C4-2B (cell line): ENCODE data around the gene SGTA.

Experiments
- CTCF ChIP-seq: fragments of 450-650 bp; conservative IDR thresholded peaks from 2 replicates; pipeline ENCODE4 v1.5.1; 2017; ENCODE audit warnings: mild to moderate bottlenecking
- ZFX ChIP-seq: fragments of 450-650 bp; IDR thresholded peaks from 2 replicates; pipeline ENCODE4 v1.6.1; 2017

- TF ChIP-seq CTCF, result no peak
- no peak for TF ChIP-seq ZFX
Measured at GRCh38 chr19:2733930-2734588, 49.0 kb downstream of the SGTA start.
